AG04449 (cell line): ENCODE results near the gene EGFLAM.
A peak's percentile ranks its signal among the peaks of the same experiment; 100 is the strongest.

Source experiments
- CTCF ChIA-PET: fragments of 350-600 bp; formaldehyde crosslinking; extraction: SDS; loops from one replicate; lab custom pipeline; 2021; ENCODE audit warnings: antibody characterized with exemption; lab: Yijun Ruan, JAX
- POLR2A ChIA-PET: fragments of 400-600, 350-600 bp; formaldehyde crosslinking; extraction: SDS; loops from one replicate; lab custom pipeline; 2020; ENCODE audit warnings: antibody characterized with exemption, inconsistent platforms; lab: Yijun Ruan, JAX
- DNase-seq: peaks from one replicate; pipeline ENCODE4 v3.0.0-alpha.2; 2010; ENCODE audit warnings: low read depth, low spot score
- H3K4me3 ChIP-seq: 2 replicates; pipeline ENCODE4 v1.5.1; 2011; ENCODE audit warnings: low read depth, mild to moderate bottlenecking, control low read depth, low read length
- TF ChIP-seq, protein P1 (sequence below): IDR thresholded peaks from one replicate; pipeline ENCODE4 v1.5.1; 2011; ENCODE audit warnings: mild to moderate bottlenecking, moderate library complexity, low read length, control low read depth, inconsistent platforms; ENCODE audit not compliant: insufficient read depth; ENCODE audit errors: missing control alignments

EGFLAM gene

DNA sequence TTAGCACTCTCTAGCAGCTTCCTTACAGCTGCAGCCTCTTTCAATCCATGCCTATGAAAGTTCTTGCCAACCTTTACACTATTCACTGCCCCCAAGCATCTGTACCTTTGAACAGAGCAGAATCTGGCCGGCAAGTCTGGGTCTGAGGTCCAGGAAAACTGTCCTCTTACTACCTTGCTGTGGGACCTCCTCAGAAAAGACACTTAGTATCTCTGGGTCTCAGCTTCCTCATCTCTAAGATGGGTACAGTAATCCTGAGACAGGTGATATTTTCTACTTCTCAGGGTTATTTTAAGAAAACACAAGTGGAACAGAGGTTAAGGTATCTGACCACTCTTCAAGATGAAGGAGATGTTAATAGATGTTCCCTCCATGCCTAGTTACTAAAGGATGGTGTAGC is 120.2 kb downstream of the EGFLAM start:
- ChIA-PET POLR2A (no interaction called here), CTCF (interaction anchor here (1.2 to 1.6 kb wide), 3 partner anchors 15 to 431 kb away, joined by 3 to 4 read pairs (median 4); no protein-coding TSS in a partner anchor)
- no peak overlapping the region for H3K4me3 ChIP-seq
- no peak for DNase-seq
- TF ChIP-seq, protein P1, sequence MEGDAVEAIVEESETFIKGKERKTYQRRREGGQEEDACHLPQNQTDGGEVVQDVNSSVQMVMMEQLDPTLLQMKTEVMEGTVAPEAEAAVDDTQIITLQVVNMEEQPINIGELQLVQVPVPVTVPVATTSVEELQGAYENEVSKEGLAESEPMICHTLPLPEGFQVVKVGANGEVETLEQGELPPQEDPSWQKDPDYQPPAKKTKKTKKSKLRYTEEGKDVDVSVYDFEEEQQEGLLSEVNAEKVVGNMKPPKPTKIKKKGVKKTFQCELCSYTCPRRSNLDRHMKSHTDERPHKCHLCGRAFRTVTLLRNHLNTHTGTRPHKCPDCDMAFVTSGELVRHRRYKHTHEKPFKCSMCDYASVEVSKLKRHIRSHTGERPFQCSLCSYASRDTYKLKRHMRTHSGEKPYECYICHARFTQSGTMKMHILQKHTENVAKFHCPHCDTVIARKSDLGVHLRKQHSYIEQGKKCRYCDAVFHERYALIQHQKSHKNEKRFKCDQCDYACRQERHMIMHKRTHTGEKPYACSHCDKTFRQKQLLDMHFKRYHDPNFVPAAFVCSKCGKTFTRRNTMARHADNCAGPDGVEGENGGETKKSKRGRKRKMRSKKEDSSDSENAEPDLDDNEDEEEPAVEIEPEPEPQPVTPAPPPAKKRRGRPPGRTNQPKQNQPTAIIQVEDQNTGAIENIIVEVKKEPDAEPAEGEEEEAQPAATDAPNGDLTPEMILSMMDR: no peak

- no peak for DNase-seq
- no peak overlapping the region for H3K4me3 ChIP-seq
- POLR2A ChIA-PET: no interaction called here
- TF ChIP-seq, protein P1: no peak
- CTCF ChIA-PET: interaction anchor here (1.2 to 1.8 kb wide), 5 partner anchors 16 to 431 kb away, joined by 4 to 7 read pairs (median 5); no protein-coding TSS in a partner anchor
Measured at GRCh38 chr5:38379350-38379937, 121.1 kb downstream of the EGFLAM start.

DNA sequence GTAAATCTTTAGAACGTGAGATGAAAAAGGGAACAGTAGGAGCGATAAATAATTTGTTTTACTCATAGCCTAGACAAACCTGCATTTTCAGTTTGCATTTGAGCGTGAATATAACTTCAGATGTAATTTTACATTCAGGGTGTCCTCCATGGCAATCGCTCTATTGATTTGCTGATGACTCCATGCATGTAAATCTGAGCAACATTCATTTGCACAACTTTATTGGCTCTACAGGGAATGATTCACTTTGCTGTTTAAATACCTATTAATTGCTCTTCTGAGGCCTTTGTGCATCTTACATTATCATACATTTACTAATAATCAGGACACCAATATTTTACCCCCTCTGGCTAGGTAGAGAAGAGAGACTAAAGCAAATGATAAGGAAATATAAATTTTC is 122.2 kb downstream of the EGFLAM start:
- CTCF ChIA-PET: interaction anchor here (0.7 to 1.8 kb wide), 4 partner anchors 13 to 429 kb away, joined by 3 to 7 read pairs (median 6); no protein-coding TSS in a partner anchor
- no peak overlapping the region for H3K4me3 ChIP-seq
- TF ChIP-seq, protein P1: no peak
- DNase-seq: no peak
- POLR2A ChIA-PET: no interaction called here

DNA sequence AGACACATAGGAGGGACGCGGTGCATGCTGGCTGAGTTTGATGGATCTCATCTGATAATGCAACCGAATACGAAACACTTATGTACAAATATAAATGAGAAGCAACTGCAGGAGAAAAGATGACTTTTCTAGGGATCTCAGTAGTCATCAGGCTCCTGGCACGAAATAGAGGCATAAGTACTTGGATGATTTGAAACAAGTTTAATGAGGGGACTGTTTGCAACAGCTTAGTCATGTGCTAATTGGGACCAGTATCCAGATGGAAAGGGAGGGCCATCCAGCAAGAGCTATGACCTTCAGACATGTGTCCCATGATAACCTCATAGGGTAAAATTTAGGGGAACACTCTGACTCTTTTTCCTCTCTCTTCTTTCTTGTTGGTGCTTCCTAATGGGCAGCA is 123.0 kb downstream of the EGFLAM start:
- TF ChIP-seq, protein P1: no peak
- POLR2A ChIA-PET: no interaction called here
- H3K4me3 ChIP-seq: no peak overlapping the region
- DNase-seq: no peak
- CTCF ChIA-PET: interaction anchor here (0.6 to 4.9 kb wide), 6 partner anchors 14 to 429 kb away, joined by 3 to 151 read pairs (median 15); no protein-coding TSS in a partner anchor

- TF ChIP-seq, protein P1: peak; percentile 89
- POLR2A ChIA-PET: interaction anchor here (0.7 kb wide), 1 partner anchor 427 kb away, joined by 3 read pairs; no protein-coding TSS in a partner anchor
- CTCF ChIA-PET: interaction anchor here (0.5 to 4.9 kb wide), 52 partner anchors 11 to 556 kb away, joined by 3 to 151 read pairs (median 4); no protein-coding TSS in a partner anchor
- no peak for DNase-seq
- no peak overlapping the region for H3K4me3 ChIP-seq
Measured at GRCh38 chr5:38382898-38383297, 124.5 kb downstream of the EGFLAM start.

GRCh38 chr5:38383701-38384100 is 125.3 kb downstream of the EGFLAM start:
- ChIA-PET CTCF (interaction anchor here (0.8 to 4.9 kb wide), 29 partner anchors 10 to 443 kb away, joined by 3 to 151 read pairs (median 11); no protein-coding TSS in a partner anchor), POLR2A (no interaction called here)
- no peak for DNase-seq
- TF ChIP-seq, protein P1: no peak
- no peak overlapping the region for H3K4me3 ChIP-seq
